HCT116 (cell line): Measurements from ENCODE around the gene ZBBX. TPM values are rescaled to one million over a fixed set of nuclear protein-coding genes. Genes with fewer than 3 reads are reported as not detected.

Experiments used
- ATAC-seq: fragments of 200-7000 bp; cut with Tn5 transposase; 2 replicates; pipeline ENCODE4 v1.9.1; 2020; ENCODE audit warnings: mild to moderate bottlenecking, moderate library complexity
- BruUV-seq: library from RNA; stranded (reverse); fragments of 400-500 nt; replicated peaks from 2 replicates; lab custom pipeline; 2021; lab: Mats Ljungman, UMichigan
- CTCF ChIA-PET: fragments of 300-600 bp; sonication (Branson Sonifier 250); formaldehyde crosslinking; loops from one replicate; lab custom pipeline; 2021; ENCODE audit warnings: antibody characterized with exemption; lab: Charles Lee
- POLR2A ChIA-PET: fragments of 300-600, 350-600 bp; sonication (Branson Sonifier 250); formaldehyde crosslinking; loops from one replicate; lab custom pipeline; 2021; ENCODE audit warnings: antibody characterized with exemption; lab: Charles Lee
- RAD21 ChIA-PET, 2 experiments: fragments of 300-600 bp; sonication (Branson Sonifier 250); formaldehyde crosslinking; loops; one replicate each; lab custom pipeline; 2023; ENCODE audit warnings: low total read pairs in 2 of 2; ENCODE audit not compliant: uncharacterized antibody in 2 of 2, unreplicated experiment in 2 of 2, low non-redundant PET in 1 of 2; lab: Charles Lee
- DNase-seq: peaks from one replicate; pipeline ENCODE4 v3.0.0-alpha.2; 2010; ENCODE audit warnings: low read depth, low spot score
- H2AFZ ChIP-seq: fragments of 200-600 bp; shearing (Covaris generic), sonication (generic); 2 replicates; pipeline ENCODE4 v1.6.1; 2017; ENCODE audit warnings: low read depth, mixed run types, mixed read lengths, antibody characterized with exemption, low read length; ENCODE audit not compliant: poor library complexity, severe bottlenecking
- H3K27ac ChIP-seq: 2 replicates; pipeline ENCODE4 v1.5.1; 2012; ENCODE audit warnings: low read depth, low read length
- H3K27me3 ChIP-seq: fragments of 200-600 bp; sonication (generic); 2 replicates; pipeline ENCODE4 v1.6.1; 2016; ENCODE audit warnings: mixed run types, low read length, mixed read lengths; ENCODE audit not compliant: insufficient read depth
- H3K36me3 ChIP-seq, 2 experiments: fragments of 200-500 bp in 1 of 2; fragments of 200-600 bp in 1 of 2; sonication (Bioruptor generic) in 1 of 2; sonication (generic) in 1 of 2; 2 replicates each; pipeline versions ENCODE4 v1.5.1 to v1.6.1; 2014 to 2016; ENCODE audit warnings: low read length in 2 of 2, inconsistent platforms in 1 of 2, mixed read lengths in 1 of 2, mixed run types in 1 of 2; ENCODE audit not compliant: insufficient read depth in 2 of 2, control insufficient read depth in 1 of 2
- H3K4me1 ChIP-seq, 2 experiments: fragments of 200-600 bp in 1 of 2; sonication (generic) in 1 of 2; 2 replicates each; pipeline versions ENCODE4 v1.5.1 to v1.6.1; 2012 to 2017; ENCODE audit warnings: low read length in 2 of 2, inconsistent platforms in 1 of 2, mild to moderate bottlenecking in 1 of 2, mixed read lengths in 1 of 2, mixed run types in 1 of 2, moderate library complexity in 1 of 2; ENCODE audit not compliant: insufficient read depth in 2 of 2, control insufficient read depth in 1 of 2
- H3K4me2 ChIP-seq: fragments of 200-600 bp; sonication (generic); 2 replicates; pipeline ENCODE4 v1.6.1; 2017; ENCODE audit warnings: mixed run types, low read length, mixed read lengths
- H3K4me3 ChIP-seq, 2 experiments: fragments of 200-600 bp in 1 of 2; sonication (generic) in 1 of 2; replicated peaks in 1 of 2; 2 replicates each; pipeline ENCODE4 v1.5.1; 2011 to 2016; ENCODE audit warnings: low read length in 2 of 2, control low read depth in 1 of 2, low read depth in 1 of 2, mild to moderate bottlenecking in 1 of 2, mixed read lengths in 1 of 2, mixed run types in 1 of 2
- H3K79me2 ChIP-seq: fragments of 200-600 bp; sonication (generic); 2 replicates; pipeline ENCODE4 v1.6.1; 2017; ENCODE audit warnings: mild to moderate bottlenecking, mixed run types, low read length, moderate library complexity, mixed read lengths; ENCODE audit not compliant: insufficient read depth
- H3K9ac ChIP-seq: fragments of 200-600 bp; sonication (generic); 2 replicates; pipeline ENCODE4 v1.6.1; 2016; ENCODE audit warnings: low read length, mixed read lengths
- H3K9me2 ChIP-seq: fragments of 200-600 bp; sonication (generic), shearing (Covaris generic); 2 replicates; pipeline ENCODE4 v1.6.1; 2017; ENCODE audit warnings: mixed run types, mild to moderate bottlenecking, moderate library complexity; ENCODE audit not compliant: insufficient read depth
- H3K9me3 ChIP-seq, 2 experiments: fragments of 200-500 bp in 1 of 2; fragments of 200-600 bp in 1 of 2; sonication (Bioruptor generic) in 1 of 2; sonication (generic) in 1 of 2; 2 replicates each; pipeline ENCODE4 v1.6.1; 2014 to 2017; ENCODE audit warnings: low read length in 2 of 2, mixed read lengths in 2 of 2, inconsistent platforms in 1 of 2, low read depth in 1 of 2, mild to moderate bottlenecking in 1 of 2, mixed run types in 1 of 2, moderate library complexity in 1 of 2; ENCODE audit not compliant: control insufficient read depth in 1 of 2, insufficient read depth in 1 of 2
- H4K20me1 ChIP-seq: fragments of 200-600 bp; sonication (generic), shearing (Covaris generic); 2 replicates; pipeline ENCODE4 v1.6.1; 2017; ENCODE audit warnings: mixed run types, mild to moderate bottlenecking, moderate library complexity; ENCODE audit not compliant: insufficient read depth
- CBX3 ChIP-seq: IDR thresholded peaks from 2 replicates; pipeline ENCODE4 v1.6.1; 2012; ENCODE audit warnings: low read depth
- CEBPB ChIP-seq: IDR thresholded peaks from 2 replicates; pipeline ENCODE4 v1.6.1; 2012; ENCODE audit warnings: low read depth
- EGR1 ChIP-seq: IDR thresholded peaks from 2 replicates; pipeline ENCODE4 v1.6.1; 2012; ENCODE audit warnings: low read depth
- FOSL1 ChIP-seq: IDR thresholded peaks from 2 replicates; pipeline ENCODE4 v1.6.1; 2012; ENCODE audit warnings: low read depth
- JUND ChIP-seq: IDR thresholded peaks from 2 replicates; pipeline ENCODE4 v1.6.1; 2012
- POLR2A ChIP-seq: IDR thresholded peaks from 2 replicates; pipeline ENCODE4 v1.7.0; 2011; ENCODE audit warnings: borderline replicate concordance; ENCODE audit not compliant: insufficient read depth, insufficient read length; ENCODE audit errors: extremely low read depth
- SP1 ChIP-seq: IDR thresholded peaks from 2 replicates; pipeline ENCODE4 v1.6.1; 2012; ENCODE audit warnings: low read depth
- SRF ChIP-seq: IDR thresholded peaks from 2 replicates; pipeline ENCODE4 v1.6.1; 2012; ENCODE audit warnings: low read depth
- TCF7L2 ChIP-seq: IDR thresholded peaks from 2 replicates; pipeline ENCODE4 v1.7.0; 2011; ENCODE audit warnings: borderline replicate concordance, inconsistent platforms; ENCODE audit not compliant: insufficient read depth, insufficient read length; ENCODE audit errors: extremely low read depth
- ZBTB33 ChIP-seq: IDR thresholded peaks from 2 replicates; pipeline ENCODE4 v1.6.1; 2011; ENCODE audit warnings: mild to moderate bottlenecking, low read length, moderate library complexity; ENCODE audit not compliant: insufficient replicate concordance; ENCODE audit errors: extremely low read depth
- ZNF274 ChIP-seq: fragments of 200-500 bp; sonication (Bioruptor generic); IDR thresholded peaks from 2 replicates; pipeline ENCODE4 v1.6.1; 2014; ENCODE audit warnings: mild to moderate bottlenecking, low read depth, low read length, inconsistent platforms
- intact Hi-C: fragments of 100-400 bp; cut with micrococcal nuclease; formaldehyde crosslinking; loops from 2 replicates; pipeline ENCODE4 v1.10.0; 2022
- total RNA-seq: library from RNA; stranded (reverse); gene quantifications from one replicate; pipeline ENCODE4 v1.2.1, GENCODE V29; 2021; ENCODE audit not compliant: unreplicated experiment

ZBBX gene
- total RNA-seq, 1 experiment from 2014 or later, result 0.81 TPM

GRCh38 chr3:167330993-167331785 lies 48.9 kb downstream of the ZBBX start:
- Histone ChIP-seq H3K79me2 (no peaks in the 10 kb centered on the region), H3K27ac (no peak overlapping the region), H3K9me2 (no peaks in the 10 kb centered on the region), H3K4me3 (no peak overlapping the region), H3K9me3 (no peaks in the 10 kb centered on the region), H3K9ac (no peak overlapping the region), H3K27me3 (no peaks in the 10 kb centered on the region), H3K4me1 (no peaks in the 10 kb centered on the region), H2AFZ (no peak overlapping the region), H3K36me3 (no peaks in the 10 kb centered on the region)
- ChIA-PET POLR2A (no interaction called here), CTCF (no interaction called here), RAD21 (no interaction called here)
- ATAC-seq, result no peak
- no TSS peak for BruUV-seq
- no peak for DNase-seq
- TF ChIP-seq JUND (no peak), EGR1 (no peak), TCF7L2 (no peak), POLR2A (no peak), ZBTB33 (no peak), CBX3 (no peak), SP1 (no peak), SRF (no peak), FOSL1 (no peak), ZNF274 (no peak), CEBPB (no peak)
- TF ChIP-seq, all 23 proteins: peak for 0
- Histone ChIP-seq H4K20me1 (no peaks in the 10 kb centered on the region), H3K4me2 (no peak overlapping the region)
- intact Hi-C loops, result no loop called here
